ENCODE measurements around the gene STX18.

DNA sequence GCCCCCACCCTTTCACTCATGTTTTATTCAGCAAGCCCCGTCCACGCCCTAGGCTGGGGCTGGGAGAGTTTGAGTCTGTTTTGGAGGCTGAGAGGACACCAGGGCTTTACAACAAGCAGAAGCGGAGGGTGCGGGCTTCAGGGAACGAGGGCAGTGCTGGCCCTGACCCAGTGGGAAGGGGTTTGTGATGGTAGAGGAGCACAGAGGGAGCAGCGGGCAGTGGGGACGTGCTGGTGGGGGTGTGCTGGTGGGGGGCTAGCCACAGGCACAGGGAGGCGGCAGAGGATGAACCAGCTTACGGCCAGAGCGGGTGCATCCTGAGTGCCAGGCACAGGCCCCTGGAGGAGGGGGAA is 128.5 kb downstream of the STX18 start:
- TF ChIP-seq POLR2A (IDR thresholded peaks at IDR 0.05) (no peak), POLR2AphosphoS5 (IDR thresholded peaks at IDR 0.05) (no peak)
